Activated B cell treated with CpG ODN at 0.5 μM for 24 hours (primary cell): ENCODE measurements around the gene GPR15. TPM values are rescaled to one million over a fixed set of nuclear protein-coding genes. Genes with fewer than 3 reads are reported as not detected.
A peak's percentile ranks its signal among the peaks of the same experiment; 100 is the strongest.

Source experiments
- ATAC-seq: fragments of 200-7000 bp; cut with Tn5 transposase; one replicate; pipeline ENCODE4 v1.10.0; 2021; ENCODE audit warnings: low read depth, mild to moderate bottlenecking, moderate library complexity
- CTCF ChIA-PET: fragments of 350-600 bp; sonication (Branson Sonifier 250); formaldehyde crosslinking; loops from one replicate; lab custom pipeline; 2021; ENCODE audit warnings: antibody characterized with exemption; lab: Charles Lee
- POLR2A ChIA-PET: fragments of 350-600 bp; sonication (Branson Sonifier 250); formaldehyde crosslinking; loops from one replicate; lab custom pipeline; 2021; ENCODE audit warnings: antibody characterized with exemption; lab: Charles Lee
- DNase-seq: peaks from one replicate; pipeline ENCODE4 v3.0.0; 2022
- H3K27ac Mint-ChIP-seq: one replicate; pipeline ENCODE4 v1.8.0; 2020; ENCODE audit warnings: mixed read lengths
- H3K27me3 Mint-ChIP-seq: one replicate; pipeline ENCODE4 v1.8.0; 2021; ENCODE audit warnings: mixed read lengths
- H3K36me3 Mint-ChIP-seq: one replicate; pipeline ENCODE4 v1.8.0; 2021; ENCODE audit warnings: low read depth, mixed read lengths
- H3K4me1 Mint-ChIP-seq: one replicate; pipeline ENCODE4 v1.8.0; 2021; ENCODE audit warnings: mixed read lengths
- H3K4me3 Mint-ChIP-seq: one replicate; pipeline ENCODE4 v1.8.0; 2020; ENCODE audit warnings: mild to moderate bottlenecking, mixed read lengths
- H3K9me3 Mint-ChIP-seq: one replicate; pipeline ENCODE4 v1.8.0; 2020; ENCODE audit warnings: mixed read lengths
- intact Hi-C: fragments of 100-400 bp; cut with micrococcal nuclease; formaldehyde crosslinking; loops from one replicate; pipeline ENCODE4 v1.15.1; 2024
- total RNA-seq: library from RNA; stranded (reverse); gene quantifications from 2 replicates; pipeline ENCODE4 v1.2.3, GENCODE V29; 2022
- TF ChIP-seq, protein P1 (sequence below): fragments of 200-600 bp; IDR thresholded peaks from one replicate; pipeline ENCODE4 v1.8.0; 2022; ENCODE audit warnings: antibody characterized with exemption, mild to moderate bottlenecking

The GPR15 gene
- total RNA-seq, 1 donor from 2014 or later = 4.5 TPM

DNA sequence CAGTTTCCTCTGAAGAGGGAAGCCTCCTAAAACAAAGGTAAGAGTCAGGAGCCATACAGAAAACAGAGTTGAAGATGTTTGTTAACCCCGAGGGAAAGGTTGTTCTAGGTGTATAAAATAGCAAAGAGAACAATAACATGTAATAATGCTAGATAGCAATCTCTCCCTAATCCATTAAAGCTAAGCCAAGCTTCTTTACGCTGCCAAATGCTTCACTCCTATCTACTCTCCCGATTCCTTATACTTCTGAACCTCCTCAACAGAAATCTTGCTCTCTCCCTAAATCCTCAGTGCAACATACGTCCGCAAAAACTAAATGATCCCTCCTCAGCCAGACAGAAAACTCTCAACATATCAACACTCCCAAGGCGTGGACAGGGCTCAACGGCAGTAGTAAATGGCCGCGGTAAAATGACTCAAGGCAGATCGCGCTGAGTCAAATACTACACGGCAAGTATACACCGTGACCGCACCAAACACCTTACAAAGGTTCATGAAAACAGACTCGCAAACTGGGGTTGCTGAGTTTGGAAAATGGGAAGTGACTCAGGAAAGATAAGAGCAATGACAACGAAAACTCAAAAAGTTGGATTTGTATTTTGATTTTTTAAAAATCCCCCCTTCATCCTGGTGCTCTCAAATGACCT is 9.8 kb upstream of the GPR15 start:
- CTCF ChIA-PET = interaction anchor here (2.9 kb wide), 1 partner anchor 75 kb away, joined by 11 read pairs; no protein-coding TSS in a partner anchor
- Mint-ChIP-seq H3K27ac (peak overlapping the region; percentile 76), H3K36me3 (peaks cover 43% of the 10 kb centered on the region), H3K4me1 (peaks cover 40% of the 10 kb centered on the region), H3K27me3 (no peaks in the 10 kb centered on the region), H3K9me3 (no peaks in the 10 kb centered on the region), H3K4me3 (peak overlapping the region; percentile 92)
- DNase-seq (no peak), ATAC-seq (peak; percentile 20)
- POLR2A ChIA-PET = interaction anchor here (0.6 to 3.1 kb wide), 13 partner anchors 10 to 758 kb away, joined by 3 to 33 read pairs (median 7); partner anchors contain the start of genes ARL6, CPOX, DCBLD2 and GPR15
- intact Hi-C loops = loop anchor here (1.0 to 2.0 kb wide), 6 partner anchors 18 to 1879 kb away; partner anchors contain the start of genes LNP1, TBC1D23 and TOMM70
- TF ChIP-seq, protein P1, sequence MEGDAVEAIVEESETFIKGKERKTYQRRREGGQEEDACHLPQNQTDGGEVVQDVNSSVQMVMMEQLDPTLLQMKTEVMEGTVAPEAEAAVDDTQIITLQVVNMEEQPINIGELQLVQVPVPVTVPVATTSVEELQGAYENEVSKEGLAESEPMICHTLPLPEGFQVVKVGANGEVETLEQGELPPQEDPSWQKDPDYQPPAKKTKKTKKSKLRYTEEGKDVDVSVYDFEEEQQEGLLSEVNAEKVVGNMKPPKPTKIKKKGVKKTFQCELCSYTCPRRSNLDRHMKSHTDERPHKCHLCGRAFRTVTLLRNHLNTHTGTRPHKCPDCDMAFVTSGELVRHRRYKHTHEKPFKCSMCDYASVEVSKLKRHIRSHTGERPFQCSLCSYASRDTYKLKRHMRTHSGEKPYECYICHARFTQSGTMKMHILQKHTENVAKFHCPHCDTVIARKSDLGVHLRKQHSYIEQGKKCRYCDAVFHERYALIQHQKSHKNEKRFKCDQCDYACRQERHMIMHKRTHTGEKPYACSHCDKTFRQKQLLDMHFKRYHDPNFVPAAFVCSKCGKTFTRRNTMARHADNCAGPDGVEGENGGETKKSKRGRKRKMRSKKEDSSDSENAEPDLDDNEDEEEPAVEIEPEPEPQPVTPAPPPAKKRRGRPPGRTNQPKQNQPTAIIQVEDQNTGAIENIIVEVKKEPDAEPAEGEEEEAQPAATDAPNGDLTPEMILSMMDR = no peak

DNA sequence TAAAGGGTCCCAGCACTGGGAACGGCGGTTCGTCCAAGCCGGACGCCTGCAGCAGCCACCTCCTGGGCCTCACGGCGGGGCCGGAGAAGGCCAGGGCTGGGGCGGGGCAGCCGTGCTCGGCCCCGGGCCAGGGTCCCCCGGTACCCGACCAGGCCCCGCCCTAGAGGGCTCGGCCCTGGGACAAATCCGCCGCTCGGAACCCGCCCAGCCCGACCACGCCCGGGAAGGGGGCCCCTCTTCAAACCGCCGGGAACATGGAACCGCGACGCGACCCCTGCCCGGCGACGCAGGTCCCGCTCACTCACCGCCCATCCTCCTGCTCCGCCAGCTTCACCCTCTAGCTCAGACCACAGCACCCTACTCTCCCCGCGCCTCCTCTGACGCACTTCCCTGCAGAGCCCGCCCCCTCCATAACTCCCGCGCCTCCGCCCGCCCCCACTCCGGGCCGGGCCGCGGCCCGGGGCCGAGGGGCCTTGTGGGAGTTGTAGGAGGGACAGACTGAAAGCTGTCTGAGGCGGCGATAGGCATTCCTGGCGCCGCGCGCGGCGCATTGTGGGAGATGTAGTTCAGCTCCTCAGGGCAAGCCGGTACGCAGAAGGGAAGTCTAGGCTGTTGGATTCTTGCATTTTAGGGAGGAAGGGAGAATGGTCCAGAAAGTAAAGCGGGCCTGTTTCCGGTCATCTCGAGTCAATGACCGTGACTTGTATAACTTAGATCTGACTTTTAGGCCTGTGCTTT is 9.1 kb upstream of the GPR15 start, which contains the start of gene CLDND1:
Gene CLDND1 (minus strand): TSS at position 359 of the 738 bp plus-strand sequence. CDS start 1,478 bp downstream, outside the sequence.
- Mint-ChIP-seq H3K4me1 (peaks cover 40% of the 10 kb centered on the region), H3K4me3 (peak within 1 kb of the TSS; percentile 92), H3K27me3 (no peaks in the 10 kb centered on the region), H3K36me3 (peaks cover 39% of the 10 kb centered on the region), H3K27ac (peak within 1 kb of the TSS; percentile 87), H3K9me3 (no peaks in the 10 kb centered on the region)
- intact Hi-C loops = loop anchor here (1.0 to 2.0 kb wide), 13 partner anchors 14 to 1878 kb away; partner anchors contain the start of genes ARL6, CMSS1, CPOX and DCBLD2
- ATAC-seq (peak; percentile 97), DNase-seq (peak; percentile 92)
- CTCF ChIA-PET = interaction anchor here (0.8 to 2.9 kb wide), 4 partner anchors 43 to 483 kb away, joined by 3 to 11 read pairs (median 3); partner anchors contain the start of gene CPOX
- TF ChIP-seq, protein P1 = no peak
- POLR2A ChIA-PET = interaction anchor here (0.5 to 3.1 kb wide), 20 partner anchors 10 to 1753 kb away, joined by 3 to 33 read pairs (median 5); partner anchors contain the start of genes ARL6, CPOX, CRYBG3 and DCBLD2

DNA sequence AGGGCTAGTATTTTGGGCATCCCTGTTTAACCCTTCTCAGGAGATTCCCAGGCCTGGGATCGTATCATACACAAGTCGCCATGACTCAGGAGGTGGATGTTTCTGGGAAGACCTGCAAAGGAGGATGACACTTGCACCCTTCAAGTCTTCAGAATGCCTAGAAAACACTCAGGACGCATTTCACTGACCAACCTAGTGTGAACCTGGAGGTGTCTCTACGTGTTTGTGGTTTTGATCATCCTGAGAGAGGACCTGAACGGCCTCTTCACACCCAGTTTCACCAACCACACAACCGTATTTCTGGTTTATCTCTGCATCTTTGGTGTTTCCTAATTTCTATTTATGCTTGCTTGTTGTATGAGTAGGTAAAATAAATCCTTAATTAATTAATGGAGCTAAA is 6.3 kb upstream of the GPR15 start:
- ChIA-PET CTCF (no interaction called here), POLR2A (no interaction called here)
- no peaks in the 10 kb centered on the region for H3K27me3 Mint-ChIP-seq
- H3K9me3 Mint-ChIP-seq = no peaks in the 10 kb centered on the region
- peaks cover 28% of the 10 kb centered on the region for H3K4me1 Mint-ChIP-seq
- H3K36me3 Mint-ChIP-seq = peaks cover 13% of the 10 kb centered on the region
- ATAC-seq = no peak
- DNase-seq = no peak
- H3K27ac Mint-ChIP-seq = no peak overlapping the region
- H3K4me3 Mint-ChIP-seq = no peak overlapping the region
- intact Hi-C loops = no loop called here
- TF ChIP-seq, protein P1 = no peak

DNA sequence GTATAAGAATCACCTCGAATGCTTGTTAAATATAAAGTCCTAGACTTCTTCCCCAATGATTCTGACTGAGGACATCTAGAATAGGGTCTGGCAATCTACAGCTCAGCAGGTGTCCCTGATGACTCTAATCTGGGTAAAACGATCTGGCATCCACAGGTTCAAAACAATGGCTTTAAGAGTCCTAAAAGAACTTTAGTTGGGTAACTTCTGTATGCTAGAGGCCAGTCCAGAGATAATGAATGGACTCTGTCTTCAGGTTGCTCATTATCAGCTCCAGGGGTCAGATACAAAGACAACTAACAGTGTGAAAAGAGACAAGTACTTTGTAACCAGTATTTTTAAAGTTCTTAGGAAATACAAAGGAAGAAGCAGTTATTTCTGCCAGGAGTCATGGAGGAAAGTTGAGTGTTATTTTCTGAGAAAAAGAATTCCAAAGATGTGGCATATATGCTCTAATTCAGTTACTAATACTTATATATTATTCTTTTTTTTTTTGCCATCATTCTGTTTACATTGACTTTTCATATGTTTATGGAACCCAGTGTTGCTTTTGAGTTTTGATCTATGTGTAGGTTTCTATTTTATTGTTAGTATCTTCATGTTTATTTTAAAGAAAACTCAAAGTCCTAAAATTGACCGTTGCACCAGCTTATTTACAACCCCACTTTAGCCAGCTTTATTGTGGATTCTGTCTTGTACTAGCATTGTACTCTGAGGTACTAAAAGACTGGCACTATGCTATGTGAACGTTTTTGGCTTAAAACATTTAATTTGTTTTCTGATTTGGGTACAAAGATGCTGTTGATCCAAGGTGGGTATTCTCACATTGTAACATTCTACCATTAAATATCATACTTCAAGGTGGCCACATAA is 3.1 kb upstream of the GPR15 start:
- no peaks in the 10 kb centered on the region for H3K27me3 Mint-ChIP-seq
- H3K27ac Mint-ChIP-seq = no peak overlapping the region
- no peak overlapping the region for H3K4me3 Mint-ChIP-seq
- ChIA-PET CTCF (no interaction called here), POLR2A (no interaction called here)
- no peaks in the 10 kb centered on the region for H3K9me3 Mint-ChIP-seq
- DNase-seq = no peak
- peaks cover 24% of the 10 kb centered on the region for H3K4me1 Mint-ChIP-seq
- TF ChIP-seq, protein P1 = no peak
- no peaks in the 10 kb centered on the region for H3K36me3 Mint-ChIP-seq
- ATAC-seq = no peak
- intact Hi-C loops = no loop called here
